B cell (primary cell): ENCODE results near the gene TRABD. TPM values are rescaled to one million over a fixed set of nuclear protein-coding genes. Genes with fewer than 3 reads are reported as not detected.

ENCODE experiments used
- ATAC-seq: fragments of 200-7000 bp; cut with Tn5 transposase; one replicate; pipeline ENCODE4 v1.10.0; 2021; ENCODE audit warnings: low read depth, mild to moderate bottlenecking, moderate number of reproducible peaks, moderate library complexity
- CTCF ChIA-PET: fragments of 350-600 bp; sonication (Branson Sonifier 250); formaldehyde crosslinking; loops from one replicate; lab custom pipeline; 2021; ENCODE audit warnings: antibody characterized with exemption, inconsistent platforms; lab: Charles Lee
- POLR2A ChIA-PET: fragments of 350-600 bp; sonication (Branson Sonifier 250); formaldehyde crosslinking; loops from one replicate; lab custom pipeline; 2021; ENCODE audit warnings: antibody characterized with exemption; lab: Charles Lee
- DNase-seq: peaks from one replicate; pipeline ENCODE4 v3.0.0; 2013
- H2AFZ ChIP-seq: 2 replicates; pipeline ENCODE4 v1.6.1; 2012; ENCODE audit warnings: mild to moderate bottlenecking, low read depth, low read length; ENCODE audit not compliant: insufficient read depth, poor library complexity, severe bottlenecking
- H3K27ac ChIP-seq, 2 donors: 1 replicate in 1 of 2; 2 replicates in 1 of 2; pipeline ENCODE4 v1.5.1; 2012 to 2013; ENCODE audit warnings: low read length in 2 of 2, mild to moderate bottlenecking in 2 of 2, moderate library complexity in 1 of 2
- H3K27me3 ChIP-seq, 4 experiments: fragments of 200-600 bp in 1 of 4; sonication (generic) in 1 of 4; replicated peaks in 1 of 4; 1 replicate in 2 of 4; 2 replicates in 2 of 4; pipeline versions ENCODE4 v1.6.1 to v1.7.0; 2013 to 2016; ENCODE audit warnings: low read length in 3 of 4, mild to moderate bottlenecking in 2 of 4, mixed read lengths in 1 of 4, moderate library complexity in 1 of 4; ENCODE audit not compliant: insufficient read depth in 4 of 4, control insufficient read depth in 3 of 4; ENCODE audit errors: control extremely low read depth in 1 of 4
- H3K36me3 ChIP-seq, 2 experiments: replicated peaks in 1 of 2; 1 replicate in 1 of 2; 2 replicates in 1 of 2; pipeline versions ENCODE4 v1.6.1 to v1.7.1; 2013; ENCODE audit warnings: low read length in 1 of 2; ENCODE audit not compliant: insufficient read depth in 2 of 2, control insufficient read depth in 1 of 2; ENCODE audit errors: control extremely low read depth in 1 of 2, extremely low read depth in 1 of 2
- H3K4me1 ChIP-seq, 2 donors: fragments of 200-600 bp in 1 of 2; sonication (generic) in 1 of 2; 1 replicate in 1 of 2; 2 replicates in 1 of 2; pipeline versions ENCODE4 v1.5.1 to v1.6.1; 2013 to 2017; ENCODE audit warnings: low read length in 2 of 2; ENCODE audit not compliant: control insufficient read depth in 2 of 2, insufficient read depth in 2 of 2
- H3K4me2 ChIP-seq: replicated peaks from 2 replicates; pipeline ENCODE3; 2012; ENCODE audit warnings: mild to moderate bottlenecking, low read depth, low read length; ENCODE audit not compliant: poor library complexity, severe bottlenecking
- H3K4me3 ChIP-seq, 5 experiments: fragments of 200-600 bp in 1 of 5; sonication (generic) in 1 of 5; 1 replicate in 3 of 5; 2 replicates in 2 of 5; pipeline versions ENCODE4 v1.5.1 to v1.7.0; 2011 to 2016; ENCODE audit warnings: low read length in 4 of 5, mild to moderate bottlenecking in 4 of 5, low read depth in 2 of 5, control low read depth in 1 of 5, moderate library complexity in 1 of 5; ENCODE audit not compliant: insufficient read depth in 1 of 5; ENCODE audit errors: control extremely low read depth in 1 of 5, extremely low read depth in 1 of 5
- H3K79me2 ChIP-seq: fragments of 200-600 bp; sonication (generic); one replicate; pipeline ENCODE4 v1.6.0; 2016; ENCODE audit warnings: low read length; ENCODE audit not compliant: control insufficient read depth, insufficient read depth
- H3K9ac ChIP-seq: fragments of 200-600 bp; sonication (generic); 2 replicates; pipeline ENCODE4 v1.6.1; 2017; ENCODE audit warnings: mild to moderate bottlenecking, low read length, moderate library complexity
- H3K9me3 ChIP-seq, 3 donors: one replicate each; pipeline versions ENCODE4 v1.6.1 to v1.7.1; 2013; ENCODE audit warnings: low read length in 2 of 3; ENCODE audit not compliant: control insufficient read depth in 2 of 3, insufficient read depth in 1 of 3; ENCODE audit errors: control extremely low read depth in 1 of 3
- H4K20me1 ChIP-seq: 2 replicates; pipeline ENCODE4 v1.6.0; 2012; ENCODE audit warnings: mild to moderate bottlenecking, low read length; ENCODE audit not compliant: insufficient read depth, control insufficient read depth, poor library complexity, severe bottlenecking
- H3K27ac Mint-ChIP-seq: one replicate; pipeline ENCODE4 v1.8.0; 2021; ENCODE audit warnings: mixed read lengths
- H3K27me3 Mint-ChIP-seq: one replicate; pipeline ENCODE4 v1.8.0; 2021; ENCODE audit warnings: mixed read lengths
- H3K4me1 Mint-ChIP-seq: one replicate; pipeline ENCODE4 v1.8.0; 2021; ENCODE audit warnings: mixed read lengths
- H3K4me3 Mint-ChIP-seq: one replicate; pipeline ENCODE4 v1.8.0; 2021; ENCODE audit warnings: mixed read lengths
- H3K9me3 Mint-ChIP-seq: one replicate; pipeline ENCODE4 v1.8.0; 2022; ENCODE audit warnings: mixed read lengths; ENCODE audit not compliant: insufficient read depth
- EZH2 ChIP-seq: IDR thresholded peaks from 2 replicates; pipeline ENCODE4 v1.6.1; 2012; ENCODE audit warnings: borderline replicate concordance, low read depth, mild to moderate bottlenecking, moderate library complexity, low read length; ENCODE audit not compliant: insufficient read depth, poor library complexity, severe bottlenecking
- WGBS: methylation state at CpG from one replicate; pipeline ENCODE4 v1.1.5; 2013; ENCODE audit warnings: missing lambda C conversion rate; ENCODE audit not compliant: insufficient coverage; 5-methylcytosine and 5-hydroxymethylcytosine counted together
- intact Hi-C: fragments of 100-400 bp; cut with micrococcal nuclease; formaldehyde crosslinking; loops from one replicate; pipeline ENCODE4 v1.10.0; 2022
- polyA plus RNA-seq: library from polyadenylated mRNA; depleted of rRNA; stranded (reverse); fragments of >200 nt; gene quantifications from 2 replicates; pipeline ENCODE4 v1.2.3, GENCODE V29; 2012
- total RNA-seq, 2 donors: library from RNA; stranded (reverse); fragments of 120-200 nt in 1 of 2; gene quantifications; 1 replicate in 1 of 2; 2 replicates in 1 of 2; pipeline versions ENCODE4 v1.2.3 to v1.2.4, GENCODE V29; 2013 to 2022
- TF ChIP-seq, protein P1 (sequence below): fragments of 200-600 bp; IDR thresholded peaks from one replicate; pipeline ENCODE4 v1.8.0; 2022; ENCODE audit warnings: antibody characterized with exemption, mild to moderate bottlenecking

Gene TRABD
- total and polyA plus RNA-seq, 2 donors (not counting 1 experiment from before 2014, with no cell fraction given), result 164 to 200 TPM

DNA sequence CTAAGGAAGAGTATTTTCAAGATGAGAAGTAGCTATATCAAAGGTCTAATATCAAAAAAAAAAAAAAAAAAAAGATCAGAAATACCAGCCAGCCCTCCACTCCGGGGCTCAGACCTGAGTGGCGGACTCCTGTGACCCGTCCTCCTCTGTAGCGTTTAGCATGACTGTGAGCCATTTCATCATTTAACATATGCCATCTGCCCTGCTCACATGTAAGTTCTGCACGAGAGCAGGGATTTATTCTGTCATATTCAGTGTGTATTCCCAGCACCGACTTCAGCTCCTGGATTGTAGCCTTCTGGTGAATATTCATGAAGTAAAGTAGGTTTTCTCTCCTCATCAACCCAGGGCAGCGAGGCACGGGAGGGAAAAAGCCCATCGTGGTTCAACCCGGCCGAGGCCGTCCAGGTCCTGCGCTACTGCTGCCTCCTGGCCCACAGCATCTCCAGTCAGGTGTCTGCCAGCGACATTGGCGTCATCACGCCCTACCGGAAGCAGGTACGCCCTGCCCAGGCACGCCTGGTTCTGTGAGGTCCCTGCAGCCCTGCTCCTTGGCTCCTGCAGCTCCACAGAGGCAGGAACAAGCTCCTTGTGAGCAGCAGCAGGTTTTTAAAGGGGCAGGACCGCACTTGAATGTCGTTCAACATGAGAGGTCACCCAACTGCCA lies 27.9 kb upstream of the TRABD start:
- no peak for ATAC-seq

DNA sequence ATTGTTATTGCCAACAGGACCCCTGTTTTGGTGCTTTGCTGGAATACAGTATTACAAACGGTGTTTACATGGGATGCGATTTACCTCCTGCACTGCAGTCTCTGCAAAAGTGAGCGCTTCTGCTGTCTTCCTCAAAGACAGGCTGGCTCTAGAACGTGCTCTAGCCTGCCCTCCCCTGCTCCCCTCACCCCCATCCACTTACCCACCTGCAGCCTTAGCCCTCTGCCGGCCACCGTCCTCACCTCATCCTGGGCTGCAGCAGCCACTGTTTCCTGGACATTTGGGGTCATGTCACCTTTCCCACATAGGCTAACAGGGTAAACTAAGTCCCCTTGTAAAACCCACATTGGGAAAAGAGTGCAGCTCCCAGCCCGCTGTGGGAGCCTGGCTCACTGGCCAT lies 24.8 kb upstream of the TRABD start:
- Histone ChIP-seq H3K9me3 (peaks cover 0 to 5% (median 0%) of the 10 kb centered on the region in 3 donors), H3K27me3 (peaks cover 0 to 6% (median 2%) of the 10 kb centered on the region in 4 experiments), H2AFZ (no peak overlapping the region), H3K9ac (no peak overlapping the region), H3K4me3 (no peak overlapping the region), H3K4me2 (no peak overlapping the region), H3K36me3 (no peaks in the 10 kb centered on the region), H3K79me2 (no peaks in the 10 kb centered on the region), H4K20me1 (no peaks in the 10 kb centered on the region), H3K4me1 (no peaks in the 10 kb centered on the region), H3K27ac (no peak overlapping the region)
- no peak for ATAC-seq
- H3K4me3 Mint-ChIP-seq, result no peak overlapping the region
- 95% methylated on average over 7 of the region's 7 CpGs for WGBS
- POLR2A ChIA-PET, result no interaction called here
- H3K9me3 Mint-ChIP-seq, result no peaks in the 10 kb centered on the region
- no peak for TF ChIP-seq EZH2
- TF ChIP-seq, protein P1, sequence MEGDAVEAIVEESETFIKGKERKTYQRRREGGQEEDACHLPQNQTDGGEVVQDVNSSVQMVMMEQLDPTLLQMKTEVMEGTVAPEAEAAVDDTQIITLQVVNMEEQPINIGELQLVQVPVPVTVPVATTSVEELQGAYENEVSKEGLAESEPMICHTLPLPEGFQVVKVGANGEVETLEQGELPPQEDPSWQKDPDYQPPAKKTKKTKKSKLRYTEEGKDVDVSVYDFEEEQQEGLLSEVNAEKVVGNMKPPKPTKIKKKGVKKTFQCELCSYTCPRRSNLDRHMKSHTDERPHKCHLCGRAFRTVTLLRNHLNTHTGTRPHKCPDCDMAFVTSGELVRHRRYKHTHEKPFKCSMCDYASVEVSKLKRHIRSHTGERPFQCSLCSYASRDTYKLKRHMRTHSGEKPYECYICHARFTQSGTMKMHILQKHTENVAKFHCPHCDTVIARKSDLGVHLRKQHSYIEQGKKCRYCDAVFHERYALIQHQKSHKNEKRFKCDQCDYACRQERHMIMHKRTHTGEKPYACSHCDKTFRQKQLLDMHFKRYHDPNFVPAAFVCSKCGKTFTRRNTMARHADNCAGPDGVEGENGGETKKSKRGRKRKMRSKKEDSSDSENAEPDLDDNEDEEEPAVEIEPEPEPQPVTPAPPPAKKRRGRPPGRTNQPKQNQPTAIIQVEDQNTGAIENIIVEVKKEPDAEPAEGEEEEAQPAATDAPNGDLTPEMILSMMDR, result no peak
- peaks cover 33% of the 10 kb centered on the region for H3K27me3 Mint-ChIP-seq
- intact Hi-C loops, result no loop called here
- CTCF ChIA-PET, result interaction anchor here (0.9 kb wide), 1 partner anchor 336 kb away, joined by 3 read pairs; no protein-coding TSS in a partner anchor
- no peak overlapping the region for H3K27ac Mint-ChIP-seq
- H3K4me1 Mint-ChIP-seq, result no peaks in the 10 kb centered on the region
- DNase-seq, result no peak

More for the DNA sequence above, 27.9 kb upstream of the TRABD start:
- H3K27me3 Mint-ChIP-seq, result peaks cover 22% of the 10 kb centered on the region
- Histone ChIP-seq H2AFZ (no peak overlapping the region), H3K4me3 (no peak overlapping the region), H3K27me3 (peaks cover 0 to 6% (median 2%) of the 10 kb centered on the region in 4 experiments), H3K36me3 (no peaks in the 10 kb centered on the region), H3K4me2 (no peak overlapping the region), H3K4me1 (no peaks in the 10 kb centered on the region), H4K20me1 (no peaks in the 10 kb centered on the region), H3K9ac (no peak overlapping the region), H3K9me3 (no peaks in the 10 kb centered on the region), H3K27ac (no peak overlapping the region), H3K79me2 (no peaks in the 10 kb centered on the region)
- CTCF ChIA-PET, result interaction anchor here (0.8 kb wide), 1 partner anchor 33 kb away, joined by 3 read pairs; no protein-coding TSS in a partner anchor
- TF ChIP-seq, protein P1, result no peak
- no peak for TF ChIP-seq EZH2
- no peaks in the 10 kb centered on the region for H3K9me3 Mint-ChIP-seq
- POLR2A ChIA-PET, result no interaction called here
- intact Hi-C loops, result no loop called here
- no peak overlapping the region for H3K4me3 Mint-ChIP-seq
- 96% methylated on average over 19 of the region's 21 CpGs for WGBS
- DNase-seq, result no peak
- no peak overlapping the region for H3K27ac Mint-ChIP-seq
- H3K4me1 Mint-ChIP-seq, result no peaks in the 10 kb centered on the region
